Measurements from ENCODE around the gene IKZF3.
"Not testable (repeated sequence)": the region's sequence is repeated elsewhere in the genome, so short reads cannot be mapped to it uniquely, and the experiment has no call there.

IKZF3 gene

DNA sequence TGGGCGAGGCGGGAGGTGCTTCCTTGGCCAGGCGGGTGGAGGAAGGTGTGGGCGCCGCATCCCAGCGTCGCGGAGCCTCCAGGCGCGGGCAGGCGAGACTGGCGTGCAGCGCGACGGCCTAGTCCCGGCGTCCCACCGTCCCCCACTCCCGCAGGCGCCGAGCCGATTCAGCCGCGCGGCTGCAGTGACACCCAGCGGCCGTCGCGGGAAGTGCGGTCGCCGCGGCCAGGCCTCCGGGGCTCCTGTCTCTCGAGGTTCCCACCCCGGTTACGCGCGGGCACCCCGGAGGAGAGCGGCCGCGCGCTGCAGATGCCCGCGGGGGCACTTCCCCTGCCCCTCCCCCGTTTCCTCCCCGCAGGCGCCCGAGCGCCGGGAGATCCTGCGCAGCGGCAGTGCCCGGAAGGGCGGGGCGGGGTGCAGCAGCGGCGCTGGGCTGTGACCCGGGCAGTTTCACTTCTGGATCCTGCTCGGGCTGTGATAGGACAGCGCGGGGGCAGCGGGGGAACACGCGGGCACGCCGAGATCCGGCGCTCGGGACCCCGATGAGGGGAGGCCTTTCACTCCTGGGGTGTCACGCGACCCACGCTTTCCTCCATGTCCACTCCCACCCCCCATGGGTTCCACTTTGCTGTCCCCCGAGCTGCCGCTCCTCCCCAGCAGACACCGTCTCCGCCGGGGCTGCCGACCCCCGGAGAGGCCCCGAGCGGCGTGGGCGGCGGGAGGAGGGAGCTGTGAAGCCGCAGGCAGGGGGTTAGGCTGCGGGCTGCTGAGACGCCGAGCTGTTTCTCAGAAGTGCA lies 109.8 kb downstream of the IKZF3 start:
- peak; percentile 98 for DNase-seq

DNA sequence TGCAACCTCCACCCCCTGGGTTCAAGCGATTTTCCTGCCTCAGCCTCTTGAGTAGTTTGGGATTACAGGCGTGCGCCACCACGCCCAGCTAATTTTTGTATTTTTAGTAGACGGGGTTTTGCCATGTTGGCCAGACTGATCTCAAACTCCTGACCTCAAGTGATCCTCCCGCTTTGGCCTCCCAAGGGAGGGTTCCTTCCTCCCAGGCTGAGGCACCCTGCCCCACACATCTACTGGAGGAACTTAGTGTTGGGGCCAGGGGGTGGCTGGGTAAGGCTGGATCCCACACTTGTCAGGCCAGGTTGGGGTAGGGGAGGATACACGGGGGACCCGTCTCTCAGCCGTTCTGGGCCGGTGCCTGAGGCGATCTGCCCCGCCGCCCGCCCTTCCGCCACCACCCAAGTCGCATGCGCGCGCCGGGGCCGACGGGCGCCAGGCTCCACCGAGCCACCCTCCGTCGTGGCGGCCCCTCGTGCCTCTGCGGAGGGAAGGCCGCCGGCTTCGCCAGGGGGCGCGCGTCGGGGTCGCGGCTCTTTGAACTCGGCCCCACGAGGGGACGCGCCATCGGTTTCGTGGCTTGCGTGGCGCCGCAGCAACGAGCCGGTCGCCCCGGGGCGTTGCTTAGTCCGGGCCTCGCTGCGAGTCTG lies 110.5 kb downstream of the IKZF3 start:
- DNase-seq: peak; percentile 82

DNA sequence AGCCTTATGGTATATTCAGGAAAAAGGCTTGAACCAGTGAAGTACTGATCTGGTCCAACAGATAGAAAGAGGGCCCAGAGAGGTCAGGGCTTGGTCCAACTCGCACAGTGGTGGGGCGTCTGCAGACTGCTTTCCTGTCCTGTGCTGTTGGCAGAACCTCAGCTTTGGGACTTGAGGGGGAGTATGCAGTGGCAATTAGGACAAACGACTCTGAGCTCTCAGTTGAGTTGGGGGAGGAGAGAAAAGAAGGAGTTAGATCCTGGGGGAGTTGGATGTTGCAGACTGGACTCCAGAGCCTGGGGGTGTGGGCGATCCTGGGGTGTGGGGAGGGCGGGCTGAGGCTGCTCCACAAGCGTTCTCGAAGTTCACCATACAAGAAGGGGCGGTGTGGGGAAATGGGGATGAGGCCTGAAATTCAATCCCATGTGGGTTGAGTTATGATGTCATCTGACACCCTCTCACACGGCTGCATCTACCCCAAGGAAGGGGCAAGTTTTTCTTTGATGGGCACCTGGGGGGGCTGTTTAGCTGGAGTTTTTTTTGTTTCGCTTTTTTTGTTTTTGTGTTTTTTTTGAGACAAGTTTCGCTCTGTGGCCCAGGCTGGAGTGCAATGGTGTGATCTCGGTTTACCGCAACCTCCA lies 111.8 kb downstream of the IKZF3 start:
- no peak for DNase-seq

DNA sequence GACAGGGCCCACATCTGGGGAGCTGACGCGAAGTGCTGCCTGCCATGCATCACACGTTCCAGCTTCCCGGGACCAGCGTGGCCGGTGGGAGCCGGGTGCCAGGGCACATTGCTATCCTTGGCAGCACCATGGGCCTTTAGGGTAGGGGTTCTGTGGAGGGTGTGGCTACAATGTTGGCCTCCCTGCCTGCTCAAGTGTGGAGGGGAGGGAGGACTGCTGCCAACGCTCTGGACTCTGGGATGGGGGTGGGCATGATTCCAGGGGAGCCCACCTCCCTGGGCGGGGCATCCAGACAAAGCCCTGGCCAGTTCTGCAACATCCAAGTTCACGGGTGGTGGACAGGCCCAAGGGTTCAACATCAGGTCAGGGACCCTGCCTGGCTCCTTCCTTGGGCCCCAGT lies 112.5 kb downstream of the IKZF3 start:
- DNase-seq: no peak

DNA sequence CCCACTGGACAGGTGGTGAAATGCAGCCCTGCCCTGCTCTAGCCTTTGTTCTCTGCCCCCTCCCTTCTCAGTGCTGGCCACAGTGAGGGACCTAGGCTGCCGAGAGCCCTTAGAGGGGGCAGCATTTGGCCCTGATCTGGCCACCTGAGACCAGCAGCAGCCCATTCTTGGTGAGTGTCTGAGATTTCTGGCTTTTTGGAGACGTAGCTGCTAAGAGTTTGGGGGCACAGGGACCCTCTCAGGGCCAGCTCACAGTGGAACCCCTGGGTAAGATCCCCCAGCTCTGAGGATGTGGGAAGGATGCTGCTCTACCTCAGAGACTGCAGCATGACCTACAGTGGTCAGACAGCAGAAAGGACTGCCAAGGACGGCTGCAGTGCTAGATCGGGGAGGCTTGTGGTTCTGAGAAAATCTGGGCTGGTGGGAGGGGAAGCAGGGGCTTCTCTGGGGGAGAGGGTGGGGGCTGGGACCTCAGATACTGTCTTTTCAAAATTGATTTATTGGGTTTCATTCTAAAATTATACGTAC lies 113.0 kb downstream of the IKZF3 start:
- DNase-seq: no peak

DNA sequence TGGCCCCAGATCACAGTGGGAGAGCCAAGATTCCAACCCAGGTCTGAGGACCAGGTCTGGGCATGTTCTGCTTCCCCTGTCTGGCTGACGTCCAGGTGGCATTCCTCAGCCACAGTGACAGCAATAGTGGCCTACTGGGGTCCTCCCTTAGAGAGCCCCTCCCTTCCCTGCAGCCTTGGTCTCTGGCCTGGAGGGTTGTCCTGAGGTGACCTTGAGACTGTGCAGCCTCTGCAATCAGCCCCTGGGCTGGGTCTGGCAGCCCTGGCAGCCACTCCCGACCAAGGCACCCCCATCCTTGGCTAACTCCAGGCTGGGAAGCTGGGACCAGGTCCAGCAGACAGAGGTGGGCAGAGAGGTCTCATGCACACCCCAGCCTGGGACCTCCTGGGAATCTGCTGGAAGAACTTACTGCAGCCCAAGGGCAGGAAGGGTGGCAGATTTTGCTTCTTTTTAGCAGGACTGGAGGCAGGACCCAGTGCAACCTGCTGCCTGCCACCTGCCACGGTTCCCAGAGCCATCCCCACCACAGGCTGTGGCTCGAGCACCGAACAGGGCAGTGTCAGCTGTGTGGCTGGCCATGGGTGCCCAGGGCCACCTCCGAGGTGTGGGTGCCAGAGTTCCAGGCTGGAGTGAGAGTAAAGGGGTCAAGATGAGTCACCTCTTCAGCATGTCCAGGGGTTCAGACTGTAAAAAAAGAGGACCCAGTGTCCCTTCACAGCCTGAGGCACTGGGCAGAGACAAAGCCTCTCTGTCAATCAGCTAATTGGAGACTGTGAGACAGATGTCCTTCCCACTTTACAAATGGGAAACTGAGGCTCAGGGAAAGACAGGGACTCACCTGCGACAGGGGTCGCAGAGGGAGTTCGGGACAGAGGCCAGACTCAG lies 113.7 kb downstream of the IKZF3 start:
- no peak for DNase-seq

DNA sequence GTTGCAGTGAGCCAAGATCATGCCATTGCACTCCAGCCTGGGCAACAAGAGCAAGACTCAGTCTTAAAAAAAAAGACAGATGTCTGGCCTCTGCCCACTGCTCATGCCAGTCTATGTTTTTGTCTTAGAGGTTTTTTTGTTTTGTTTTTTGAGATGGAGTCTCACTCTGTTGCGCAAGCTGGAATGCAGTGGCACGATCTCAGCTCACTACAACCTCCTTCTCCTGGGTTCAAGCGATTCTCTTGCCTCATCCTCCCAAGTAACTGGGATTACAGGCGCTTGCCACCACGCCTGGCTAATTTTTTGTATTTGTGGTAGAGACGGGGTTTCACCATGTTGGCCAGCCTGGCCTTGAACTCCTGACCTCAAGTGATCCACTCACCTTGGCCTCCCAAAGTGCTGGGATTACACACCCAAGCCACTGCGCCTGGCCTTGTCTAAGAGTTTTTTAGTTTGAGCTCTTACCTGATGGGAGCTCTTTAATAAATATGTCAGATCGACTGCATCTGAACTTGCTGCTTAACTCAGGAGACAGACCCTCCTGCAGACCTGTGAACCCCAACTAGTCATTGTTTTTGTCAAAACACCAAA lies 115.6 kb downstream of the IKZF3 start:
- DNase-seq: not testable (repeated sequence)

DNA sequence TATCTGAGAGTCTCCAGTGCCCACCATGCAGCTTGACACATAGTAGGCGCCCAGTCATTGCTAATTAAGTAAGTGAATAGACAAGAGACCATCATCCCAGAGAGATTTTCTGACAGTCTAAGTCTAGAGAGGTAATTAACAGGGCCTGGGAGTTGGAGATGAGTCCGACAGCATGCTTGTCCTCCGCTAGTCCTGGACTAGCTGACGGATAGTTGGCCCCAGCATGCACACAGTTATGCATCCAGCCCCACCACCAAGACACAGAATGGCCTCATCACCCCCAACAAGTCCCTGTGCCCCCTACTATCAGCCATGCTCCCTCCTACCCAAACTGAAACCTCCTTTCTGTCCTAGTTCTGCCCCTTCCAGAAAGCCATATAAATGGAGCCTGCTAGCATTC lies 116.4 kb downstream of the IKZF3 start:
- no peak for DNase-seq

DNA sequence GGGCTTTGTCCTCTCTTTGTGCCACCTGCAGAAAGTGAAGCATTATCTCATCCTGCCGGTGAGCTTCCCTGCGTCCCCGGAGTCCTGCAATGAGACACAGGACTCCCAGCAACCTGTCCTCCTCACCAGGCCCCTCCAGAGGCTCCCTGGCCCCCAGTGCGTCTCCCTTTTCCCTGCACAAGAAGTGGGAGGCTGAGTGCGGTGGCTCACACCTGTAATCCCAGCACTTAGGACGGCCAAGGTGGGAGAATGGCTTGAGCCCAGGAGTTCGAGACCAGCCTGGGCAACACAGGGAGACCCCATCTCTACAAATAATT lies 118.0 kb downstream of the IKZF3 start:
- DNase-seq: no peak

DNA sequence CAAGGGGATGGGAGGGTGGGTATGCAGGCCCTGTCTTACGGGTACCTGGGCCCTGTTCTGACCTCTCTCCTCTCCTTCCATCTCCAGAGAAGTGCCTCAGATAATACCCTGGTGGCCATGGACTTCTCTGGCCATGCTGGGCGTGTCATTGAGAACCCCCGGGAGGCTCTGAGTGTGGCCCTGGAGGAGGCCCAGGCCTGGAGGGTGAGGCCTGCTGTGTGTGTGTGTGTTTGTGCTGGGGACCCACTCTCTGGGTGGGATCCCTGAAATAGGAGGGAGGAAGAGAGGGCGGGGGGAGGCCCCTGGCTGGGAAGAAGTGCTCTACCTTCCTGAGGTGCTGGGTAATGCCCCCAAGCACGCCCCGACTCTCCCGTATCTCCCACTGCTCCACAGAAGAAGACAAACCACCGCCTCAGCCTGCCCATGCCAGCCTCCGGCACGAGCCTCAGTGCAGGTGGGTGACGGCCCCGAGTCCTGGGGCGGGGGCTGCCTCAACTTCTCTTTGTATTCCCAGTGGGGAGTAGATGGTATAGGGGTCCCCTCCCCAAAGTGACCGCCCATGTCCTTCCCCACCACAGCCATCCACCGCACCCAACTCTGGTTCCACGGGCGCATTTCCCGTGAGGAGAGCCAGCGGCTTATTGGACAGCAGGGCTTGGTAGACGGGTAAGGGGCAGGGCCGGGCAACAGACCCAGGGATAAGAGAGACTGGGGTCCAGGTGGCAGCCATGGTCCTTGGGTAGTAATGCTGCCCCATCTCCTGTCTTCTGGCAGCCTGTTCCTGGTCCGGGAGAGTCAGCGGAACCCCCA lies 118.6 kb downstream of the IKZF3 start:
- no peak for DNase-seq

DNA sequence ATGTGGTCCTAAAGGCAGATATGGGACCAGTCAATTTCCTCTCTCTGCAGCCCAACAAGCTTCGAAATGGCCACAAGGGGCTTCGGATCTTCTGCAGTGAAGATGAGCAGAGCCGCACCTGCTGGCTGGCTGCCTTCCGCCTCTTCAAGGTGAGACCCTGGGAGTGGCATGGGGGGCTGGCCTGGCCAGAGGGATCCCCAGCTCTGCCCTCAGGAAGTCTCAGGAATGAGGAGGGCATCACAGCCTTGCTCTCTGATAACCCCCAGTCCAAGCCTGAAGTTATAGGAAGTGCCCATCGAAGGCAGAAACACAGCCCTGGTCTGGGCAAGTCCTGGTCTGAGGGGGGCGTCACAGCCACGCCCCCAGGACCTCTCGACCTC lies 119.3 kb downstream of the IKZF3 start:
- no peak for DNase-seq

DNA sequence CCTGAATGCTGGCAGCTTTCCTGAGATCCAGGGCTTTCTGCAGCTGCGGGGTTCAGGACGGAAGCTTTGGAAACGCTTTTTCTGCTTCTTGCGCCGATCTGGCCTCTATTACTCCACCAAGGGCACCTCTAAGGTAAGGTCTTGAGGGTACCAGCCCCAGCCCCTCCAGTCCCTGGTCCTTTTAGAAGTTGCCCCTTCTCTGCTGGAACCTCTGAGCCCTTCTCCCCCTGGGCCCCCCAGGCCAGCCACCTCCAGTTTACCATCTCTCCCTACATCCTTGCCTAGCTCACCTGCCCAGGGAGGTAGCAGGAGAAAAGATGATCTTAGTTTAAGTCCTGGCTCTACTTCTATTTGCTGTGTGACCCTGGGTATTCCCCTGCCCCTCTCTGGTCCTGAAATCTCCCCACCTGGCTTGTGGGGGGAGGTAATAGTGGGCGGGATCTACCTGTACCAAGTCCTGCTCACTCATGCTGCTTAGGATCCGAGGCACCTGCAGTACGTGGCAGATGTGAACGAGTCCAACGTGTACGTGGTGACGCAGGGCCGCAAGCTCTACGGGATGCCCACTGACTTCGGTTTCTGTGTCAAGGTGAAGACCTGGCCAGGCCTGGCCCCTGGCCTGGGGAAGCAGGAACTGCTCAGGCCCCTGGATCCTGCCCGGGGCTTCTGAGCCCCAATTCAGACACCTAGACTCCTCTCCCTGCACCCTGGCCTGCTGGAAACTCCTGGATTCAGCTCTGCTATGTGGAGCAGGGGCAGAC lies 119.9 kb downstream of the IKZF3 start:
- no peak for DNase-seq

DNA sequence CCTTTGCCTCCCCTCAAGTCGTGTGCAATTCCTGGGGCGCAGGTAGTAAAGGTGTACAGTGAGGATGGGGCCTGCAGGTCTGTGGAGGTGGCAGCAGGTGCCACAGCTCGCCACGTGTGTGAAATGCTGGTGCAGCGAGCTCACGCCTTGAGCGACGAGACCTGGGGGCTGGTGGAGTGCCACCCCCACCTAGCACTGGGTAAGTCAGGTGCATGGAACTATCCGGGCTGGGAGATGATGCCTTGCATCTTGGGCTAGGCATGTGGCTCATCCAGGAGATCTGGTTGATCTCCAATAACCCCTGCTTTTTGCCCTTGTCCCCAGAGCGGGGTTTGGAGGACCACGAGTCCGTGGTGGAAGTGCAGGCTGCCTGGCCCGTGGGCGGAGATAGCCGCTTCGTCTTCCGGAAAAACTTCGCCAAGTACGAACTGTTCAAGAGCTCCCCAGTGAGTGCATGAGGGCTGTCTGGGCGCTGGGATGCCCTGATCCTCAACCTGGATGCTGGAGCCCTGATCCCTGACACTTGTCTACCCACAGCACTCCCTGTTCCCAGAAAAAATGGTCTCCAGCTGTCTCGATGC lies 121.2 kb downstream of the IKZF3 start:
- no peak for DNase-seq

DNA sequence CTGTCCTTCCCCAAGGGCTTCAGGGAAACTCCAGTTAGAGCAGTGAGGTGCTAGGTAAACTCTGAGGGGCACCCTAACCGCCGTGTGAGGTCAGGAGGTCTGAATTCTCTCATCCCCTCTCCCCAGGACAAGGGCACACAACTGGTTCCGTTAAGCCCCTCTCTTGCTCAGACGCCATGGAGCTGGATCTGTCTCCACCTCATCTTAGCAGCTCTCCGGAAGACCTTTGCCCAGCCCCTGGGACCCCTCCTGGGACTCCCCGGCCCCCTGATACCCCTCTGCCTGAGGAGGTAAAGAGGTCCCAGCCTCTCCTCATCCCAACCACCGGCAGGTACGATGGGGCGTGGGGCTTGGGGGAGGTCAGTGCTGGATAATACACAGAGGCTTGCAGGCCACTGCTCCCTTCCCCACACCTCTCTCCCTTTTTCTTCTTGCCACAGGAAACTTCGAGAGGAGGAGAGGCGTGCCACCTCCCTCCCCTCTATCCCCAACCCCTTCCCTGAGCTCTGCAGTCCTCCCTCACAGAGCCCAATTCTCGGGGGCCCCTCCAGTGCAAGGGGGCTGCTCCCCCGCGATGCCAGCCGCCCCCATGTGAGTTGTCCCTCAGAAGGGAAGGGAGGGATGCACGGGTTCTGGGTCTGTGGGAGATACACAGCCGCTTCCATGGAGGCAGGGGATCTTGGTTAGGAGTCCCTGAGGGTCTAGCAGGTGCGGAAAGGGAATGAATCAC lies 121.8 kb downstream of the IKZF3 start:
- no peak for DNase-seq

DNA sequence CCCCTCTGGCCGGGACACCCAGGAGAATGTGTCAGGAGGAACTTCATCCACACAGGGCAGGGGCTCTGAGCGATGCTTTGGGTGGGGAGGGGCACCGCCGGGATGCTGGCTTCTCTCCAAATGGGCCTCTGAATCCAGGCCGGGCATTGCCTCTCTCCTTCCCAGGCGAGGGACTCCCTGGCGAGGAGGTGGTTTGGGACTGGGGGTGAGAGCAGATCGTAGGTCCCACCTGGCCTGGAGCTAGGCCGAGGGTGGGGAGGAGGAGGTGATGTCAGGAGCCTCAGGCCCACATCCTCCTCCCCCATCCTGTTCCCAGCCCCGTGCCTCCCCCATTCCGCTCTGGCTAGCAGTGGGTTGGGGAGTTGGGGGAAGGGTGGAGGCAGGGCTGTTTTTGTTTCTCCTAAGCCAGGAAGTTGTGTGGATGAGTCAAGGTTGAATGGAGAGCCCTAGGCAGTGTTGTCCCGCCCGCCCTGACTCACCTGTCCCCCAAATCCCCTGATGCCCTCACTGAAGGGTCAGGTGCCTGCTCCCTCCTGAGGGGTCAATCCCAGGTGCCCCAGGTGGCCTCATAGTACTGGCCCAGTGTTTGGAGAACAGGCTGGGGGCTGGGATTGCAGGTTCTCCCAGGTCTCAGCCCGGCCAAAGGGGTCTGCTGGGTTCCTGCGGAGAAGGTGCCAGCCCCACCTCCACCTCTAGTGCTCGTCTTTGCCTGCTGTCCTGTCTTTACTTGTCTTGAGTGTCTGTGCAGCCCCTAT lies 123.6 kb downstream of the IKZF3 start:
- DNase-seq: no peak

DNA sequence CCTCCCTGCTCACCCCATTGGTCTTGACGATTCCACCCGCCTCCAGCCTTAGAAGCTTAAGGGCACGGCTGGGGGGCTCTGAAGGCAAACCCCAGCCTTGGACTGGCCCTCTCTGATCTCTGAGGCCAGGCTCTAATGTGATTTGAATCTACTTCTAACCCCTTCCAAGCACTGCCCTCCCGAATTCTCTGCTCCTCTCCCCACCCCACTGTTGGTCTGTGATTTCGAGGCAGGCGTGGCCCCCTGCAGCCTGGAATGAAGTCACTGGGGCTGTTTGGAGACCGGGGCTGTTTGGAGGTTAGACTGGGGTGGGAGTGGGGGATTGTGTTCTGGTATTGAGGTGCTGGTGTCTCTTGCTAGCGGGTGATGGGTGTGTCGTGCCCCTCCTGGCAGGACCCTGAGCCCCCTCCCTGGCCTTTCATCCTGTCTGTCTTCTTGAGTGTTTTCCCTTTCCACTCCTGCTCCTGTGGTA lies 124.2 kb downstream of the IKZF3 start:
- DNase-seq: no peak

DNA sequence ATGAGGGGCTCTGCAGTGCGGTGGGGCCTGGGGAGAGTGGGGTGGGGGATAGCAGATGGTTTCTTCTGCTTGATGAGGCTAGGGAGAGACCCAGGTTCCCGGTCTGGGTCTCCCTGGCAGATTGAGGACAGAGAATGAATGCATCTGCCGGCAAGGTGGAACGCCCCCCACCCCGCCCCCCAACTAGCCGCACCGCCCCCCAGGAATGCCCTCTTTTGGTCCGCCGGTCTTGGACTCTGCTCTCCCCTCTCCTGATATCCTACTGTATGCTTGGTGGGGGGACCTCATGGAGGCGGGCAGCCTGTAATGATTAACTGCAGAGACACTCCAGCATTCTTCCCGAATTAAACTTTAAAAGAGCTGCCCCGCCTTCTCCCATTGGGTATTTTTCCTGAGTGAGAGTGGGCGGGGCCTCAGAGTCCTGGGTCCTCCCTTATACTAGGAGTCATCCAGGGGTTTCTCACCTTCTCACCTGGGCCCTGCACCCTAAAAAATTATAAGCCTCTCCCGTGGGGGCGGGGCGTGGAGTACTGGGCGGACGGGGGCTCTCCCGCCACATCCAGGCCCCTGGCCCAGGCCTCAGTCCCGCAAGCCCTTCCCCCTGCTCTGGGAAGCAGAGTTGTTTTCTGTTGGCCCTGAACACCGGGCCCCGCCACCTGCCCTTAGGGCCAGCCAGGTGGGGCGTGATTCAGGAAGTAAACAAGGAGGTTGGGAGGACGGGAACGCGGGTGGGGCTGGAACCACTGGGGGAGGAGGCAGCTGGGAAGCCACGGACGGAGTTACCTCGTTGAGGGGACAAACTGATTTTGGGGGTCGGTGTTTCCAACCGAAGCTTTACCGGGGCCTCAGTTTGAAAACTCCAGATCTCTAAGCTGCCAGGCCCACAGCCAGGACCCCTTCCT lies 124.9 kb downstream of the IKZF3 start:
- DNase-seq: no peak

DNA sequence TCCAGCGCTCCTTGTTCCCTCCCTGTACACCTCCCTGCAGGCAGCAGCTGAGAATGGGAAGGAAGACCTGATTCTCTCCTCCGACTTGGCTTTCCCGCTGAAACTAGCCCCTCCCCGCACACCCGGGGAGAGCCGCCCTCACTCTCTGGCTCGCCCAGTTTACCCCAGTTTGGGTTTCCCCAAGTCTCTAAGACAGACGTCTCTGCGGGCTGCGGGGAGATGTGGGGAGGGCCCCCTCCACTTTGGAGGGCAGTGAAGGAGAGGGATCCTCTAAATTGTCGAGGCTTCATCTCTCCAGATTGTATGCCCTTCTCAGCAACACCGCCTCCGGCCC lies 125.6 kb downstream of the IKZF3 start:
- DNase-seq: no peak

All from activated gamma-delta T cell (primary cell).